Neural progenitor cell (in vitro differentiated cells): ENCODE results near the gene ERC1. TPM values are rescaled to one million over a fixed set of nuclear protein-coding genes. Genes with fewer than 3 reads are reported as not detected.

Source experiments
- DNase-seq: peaks from one replicate; pipeline ENCODE4 v3.0.0-alpha.2; 2016; ENCODE audit warnings: low spot score
- H2AFZ ChIP-seq: fragments of 200-600 bp; sonication (generic); replicated peaks from 2 replicates; pipeline ENCODE4 v1.6.1; 2016; ENCODE audit warnings: antibody characterized with exemption
- H3F3A ChIP-seq: fragments of 200-600 bp; sonication (generic); 2 replicates; pipeline ENCODE4 v1.6.1; 2016; ENCODE audit warnings: antibody characterized with exemption, low read depth
- H3K27ac ChIP-seq: fragments of 200-600 bp; sonication (generic); 2 replicates; pipeline ENCODE4 v1.5.1; 2016; ENCODE audit warnings: mild to moderate bottlenecking
- H3K27me3 ChIP-seq: fragments of 200-600 bp; sonication (generic); 2 replicates; pipeline ENCODE4 v1.6.1; 2016; ENCODE audit warnings: mild to moderate bottlenecking, moderate library complexity
- H3K36me3 ChIP-seq: fragments of 200-600 bp; sonication (generic); 2 replicates; pipeline ENCODE4 v1.5.1; 2016
- H3K4me1 ChIP-seq: fragments of 200-600 bp; sonication (generic); 2 replicates; pipeline ENCODE4 v1.6.1; 2016; ENCODE audit warnings: mixed run types
- H3K4me2 ChIP-seq: fragments of 200-600 bp; sonication (generic); 2 replicates; pipeline ENCODE4 v1.6.1; 2016
- H3K4me3 ChIP-seq: fragments of 200-600 bp; sonication (generic); 2 replicates; pipeline ENCODE4 v1.5.1; 2016
- H3K79me2 ChIP-seq: fragments of 200-600 bp; sonication (generic); 2 replicates; pipeline ENCODE4 v1.6.1; 2016; ENCODE audit warnings: low read depth
- H3K9ac ChIP-seq: fragments of 200-600 bp; sonication (generic); 2 replicates; pipeline ENCODE4 v1.6.1; 2016
- H3K9me3 ChIP-seq: fragments of 200-600 bp; sonication (generic); 2 replicates; pipeline ENCODE4 v1.5.1; 2016; ENCODE audit warnings: low read depth
- H4K20me1 ChIP-seq: fragments of 200-600 bp; sonication (generic); 2 replicates; pipeline ENCODE4 v1.6.1; 2016; ENCODE audit warnings: low read depth
- H3K27ac Mint-ChIP-seq: 3 replicates; pipeline ENCODE4 v1.8.0; 2021; ENCODE audit warnings: mixed read lengths
- H3K27me3 Mint-ChIP-seq: 2 replicates; pipeline ENCODE4 v1.8.0; 2022; ENCODE audit warnings: low read depth, mild to moderate bottlenecking, inconsistent platforms, moderate library complexity, mixed read lengths; ENCODE audit not compliant: insufficient read depth
- H3K36me3 Mint-ChIP-seq: 3 replicates; pipeline ENCODE4 v1.8.0; 2021; ENCODE audit warnings: mixed read lengths
- H3K4me1 Mint-ChIP-seq: 3 replicates; pipeline ENCODE4 v1.8.0; 2021; ENCODE audit warnings: mixed read lengths
- H3K4me3 Mint-ChIP-seq: 3 replicates; pipeline ENCODE4 v1.8.0; 2021; ENCODE audit warnings: mild to moderate bottlenecking, moderate library complexity, mixed read lengths
- H3K9me3 Mint-ChIP-seq: 3 replicates; pipeline ENCODE4 v1.8.0; 2020; ENCODE audit warnings: mixed read lengths
- CTCF ChIP-seq: fragments of 200-600 bp; sonication (generic); IDR thresholded peaks from 2 replicates; pipeline ENCODE4 v1.5.1; 2017; ENCODE audit warnings: antibody characterized with exemption, mild to moderate bottlenecking
- EZH2 ChIP-seq: fragments of 200-600 bp; sonication (generic); IDR thresholded peaks from 2 replicates; pipeline ENCODE4 v1.6.1; 2017; ENCODE audit warnings: antibody characterized with exemption, mild to moderate bottlenecking, moderate library complexity
- EZH2phosphoT487 ChIP-seq: fragments of 200-600 bp; sonication (generic); IDR thresholded peaks from 2 replicates; pipeline ENCODE4 v1.6.1; 2017; ENCODE audit warnings: antibody characterized with exemption
- total RNA-seq: library from RNA; depleted of rRNA; stranded (reverse); fragments of >200 nt; gene quantifications from 2 replicates; pipeline ENCODE4 v1.2.3, GENCODE V29; 2015; ENCODE audit warnings: low replicate concordance

ERC1 gene
- total RNA-seq, 1 donor from 2014 or later: 27.5 TPM

- Histone ChIP-seq H3K36me3 (no peaks in the 10 kb centered on the region), H2AFZ (no peak overlapping the region), H3K27ac (no peak overlapping the region), H3K9ac (no peak overlapping the region), H3K27me3 (no peaks in the 10 kb centered on the region), H4K20me1 (no peaks in the 10 kb centered on the region), H3K4me1 (peaks cover 21% of the 10 kb centered on the region), H3K9me3 (no peaks in the 10 kb centered on the region), H3K79me2 (no peaks in the 10 kb centered on the region), H3K4me2 (no peak overlapping the region), H3K4me3 (no peak overlapping the region), H3F3A (peaks cover 19% of the 10 kb centered on the region)
- Mint-ChIP-seq H3K4me3 (no peak overlapping the region), H3K9me3 (no peaks in the 10 kb centered on the region), H3K36me3 (no peaks in the 10 kb centered on the region), H3K4me1 (no peaks in the 10 kb centered on the region), H3K27me3 (no peaks in the 10 kb centered on the region), H3K27ac (no peak overlapping the region)
- TF ChIP-seq EZH2 (no peak), EZH2phosphoT487 (no peak)
- no peak for DNase-seq
These were observed 229.4 kb downstream of the ERC1 start for GRCh38 chr12:1220127-1221092.

GRCh38 chr12:1222858-1223639 lies 232.0 kb downstream of the ERC1 start:
- H3K9ac ChIP-seq: no peak overlapping the region
- H4K20me1 ChIP-seq: no peaks in the 10 kb centered on the region
- no peak for TF ChIP-seq CTCF
- TF ChIP-seq EZH2phosphoT487: no peak
- no peak for TF ChIP-seq EZH2
- Mint-ChIP-seq H3K4me1 (no peaks in the 10 kb centered on the region), H3K4me3 (no peak overlapping the region), H3K36me3 (no peaks in the 10 kb centered on the region), H3K9me3 (no peaks in the 10 kb centered on the region), H3K27ac (no peak overlapping the region), H3K27me3 (peaks cover 3% of the 10 kb centered on the region)
- H3K9me3 ChIP-seq: no peaks in the 10 kb centered on the region
- peaks cover 6% of the 10 kb centered on the region for H3K4me1 ChIP-seq
- H3K4me3 ChIP-seq: no peak overlapping the region
- H3K79me2 ChIP-seq: no peaks in the 10 kb centered on the region
- no peak overlapping the region for H3K27ac ChIP-seq
- peaks cover 4% of the 10 kb centered on the region for H3F3A ChIP-seq
- H3K36me3 ChIP-seq: no peaks in the 10 kb centered on the region
- no peak overlapping the region for H2AFZ ChIP-seq
- H3K4me2 ChIP-seq: no peak overlapping the region
- no peaks in the 10 kb centered on the region for H3K27me3 ChIP-seq
- DNase-seq: no peak

- no peaks in the 10 kb centered on the region for H3K36me3 ChIP-seq
- no peaks in the 10 kb centered on the region for H3K4me1 Mint-ChIP-seq
- H3K4me3 Mint-ChIP-seq: no peak overlapping the region
- H3K36me3 Mint-ChIP-seq: peaks cover 5% of the 10 kb centered on the region
- no peaks in the 10 kb centered on the region for H3K27me3 ChIP-seq
- peaks cover 5% of the 10 kb centered on the region for H3K27me3 Mint-ChIP-seq
- no peaks in the 10 kb centered on the region for H4K20me1 ChIP-seq
- H3K79me2 ChIP-seq: no peaks in the 10 kb centered on the region
- H3K27ac Mint-ChIP-seq: no peak overlapping the region
- H3K4me2 ChIP-seq: no peak overlapping the region
- no peak overlapping the region for H3K27ac ChIP-seq
- H3K9me3 Mint-ChIP-seq: peaks cover 2% of the 10 kb centered on the region
- H3F3A ChIP-seq: no peaks in the 10 kb centered on the region
- H3K9me3 ChIP-seq: no peaks in the 10 kb centered on the region
- H3K9ac ChIP-seq: no peak overlapping the region
- no peak overlapping the region for H2AFZ ChIP-seq
- TF ChIP-seq EZH2: no peak
- no peaks in the 10 kb centered on the region for H3K4me1 ChIP-seq
- no peak overlapping the region for H3K4me3 ChIP-seq
- no peak for DNase-seq
These were observed 235.9 kb downstream of the ERC1 start for GRCh38 chr12:1226951-1227350.

GRCh38 chr12:1234073-1234472 lies 243.1 kb downstream of the ERC1 start:
- no peaks in the 10 kb centered on the region for H4K20me1 ChIP-seq
- Mint-ChIP-seq H3K9me3 (peaks cover 5% of the 10 kb centered on the region), H3K36me3 (peaks cover 7% of the 10 kb centered on the region), H3K27me3 (peaks cover 2% of the 10 kb centered on the region), H3K4me3 (no peak overlapping the region), H3K27ac (no peak overlapping the region), H3K4me1 (peaks cover 2% of the 10 kb centered on the region)
- H3K9ac ChIP-seq: no peak overlapping the region
- no peaks in the 10 kb centered on the region for H3K9me3 ChIP-seq
- no peak overlapping the region for H3K27ac ChIP-seq
- no peaks in the 10 kb centered on the region for H3K4me1 ChIP-seq
- H2AFZ ChIP-seq: no peak overlapping the region
- H3K27me3 ChIP-seq: no peaks in the 10 kb centered on the region
- TF ChIP-seq EZH2phosphoT487 (no peak), EZH2 (no peak), CTCF (no peak)
- H3F3A ChIP-seq: peaks cover 12% of the 10 kb centered on the region
- H3K4me3 ChIP-seq: no peak overlapping the region
- no peaks in the 10 kb centered on the region for H3K79me2 ChIP-seq
- peak overlapping the region; percentile 12 for H3K4me2 ChIP-seq
- DNase-seq: no peak
- no peaks in the 10 kb centered on the region for H3K36me3 ChIP-seq
